ENCODE measurements around the gene GSC. TPM values are rescaled to one million over a fixed set of nuclear protein-coding genes. Genes with fewer than 3 reads are reported as not detected.

GSC gene
- total RNA-seq, 2 experiments from 2014 or later = not detected

DNA sequence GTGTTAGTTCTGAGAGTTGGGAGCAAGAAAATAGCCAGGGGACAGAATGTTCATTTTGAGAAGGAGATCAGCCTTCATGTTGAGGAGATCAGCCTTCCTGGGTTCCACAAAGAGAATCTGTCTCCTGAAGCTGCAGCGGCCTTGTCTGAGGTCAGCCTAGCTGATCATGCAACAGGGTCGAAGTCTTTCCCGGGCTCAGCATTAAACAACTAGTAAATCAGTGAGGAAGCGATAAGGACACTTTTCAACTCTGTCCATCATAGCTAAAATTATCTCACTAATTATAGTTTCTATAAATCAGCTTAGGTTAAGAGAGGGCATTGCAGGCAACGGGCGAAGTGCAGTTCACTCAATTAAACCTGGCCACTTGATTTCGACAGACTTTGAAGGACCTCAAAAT lies 7.5 kb downstream of the GSC start:
- Histone ChIP-seq H3K9me2 (ENCODE audit: insufficient read depth, low read length) (no peaks in the 10 kb centered on the region), H3K4me2 (ENCODE audit: low read length) (no peak overlapping the region), H3K79me2 (ENCODE audit: insufficient read depth, low read depth, low read length) (no peaks in the 10 kb centered on the region), H2AFZ (ENCODE audit: low read length) (no peak overlapping the region), H4K20me1 (ENCODE audit: insufficient read depth, low read length) (no peaks in the 10 kb centered on the region), H3K4me3 (ENCODE audit: low read depth, low read length, poor library complexity, severe bottlenecking) (no peak overlapping the region), H3K9me3 (ENCODE audit: low read length) (no peaks in the 10 kb centered on the region), H3K36me3 (ENCODE audit: insufficient read depth, low read length) (no peaks in the 10 kb centered on the region), H3K27ac (ENCODE audit: low read depth, low read length, poor library complexity, severe bottlenecking) (no peak overlapping the region), H3K4me1 (ENCODE audit: insufficient read depth, low read length, poor library complexity, severe bottlenecking) (no peaks in the 10 kb centered on the region)
- ChIA-PET POLR2A (interaction anchor here (0.5 kb wide), 1 partner anchor 289 kb away, joined by 8 read pairs; no protein-coding TSS in a partner anchor), CTCF (ENCODE audit: unreplicated experiment) (no interaction called here)
- DNase-seq (ENCODE audit: low spot score) = no peak
- no TSS peak for BruUV-seq (replicated peaks)
- TF ChIP-seq EZH2phosphoT487 (IDR thresholded peaks at IDR 0.05; ENCODE audit: borderline replicate concordance, low read depth, low read length) = no peak
- TF ChIP-seq, protein P1, sequence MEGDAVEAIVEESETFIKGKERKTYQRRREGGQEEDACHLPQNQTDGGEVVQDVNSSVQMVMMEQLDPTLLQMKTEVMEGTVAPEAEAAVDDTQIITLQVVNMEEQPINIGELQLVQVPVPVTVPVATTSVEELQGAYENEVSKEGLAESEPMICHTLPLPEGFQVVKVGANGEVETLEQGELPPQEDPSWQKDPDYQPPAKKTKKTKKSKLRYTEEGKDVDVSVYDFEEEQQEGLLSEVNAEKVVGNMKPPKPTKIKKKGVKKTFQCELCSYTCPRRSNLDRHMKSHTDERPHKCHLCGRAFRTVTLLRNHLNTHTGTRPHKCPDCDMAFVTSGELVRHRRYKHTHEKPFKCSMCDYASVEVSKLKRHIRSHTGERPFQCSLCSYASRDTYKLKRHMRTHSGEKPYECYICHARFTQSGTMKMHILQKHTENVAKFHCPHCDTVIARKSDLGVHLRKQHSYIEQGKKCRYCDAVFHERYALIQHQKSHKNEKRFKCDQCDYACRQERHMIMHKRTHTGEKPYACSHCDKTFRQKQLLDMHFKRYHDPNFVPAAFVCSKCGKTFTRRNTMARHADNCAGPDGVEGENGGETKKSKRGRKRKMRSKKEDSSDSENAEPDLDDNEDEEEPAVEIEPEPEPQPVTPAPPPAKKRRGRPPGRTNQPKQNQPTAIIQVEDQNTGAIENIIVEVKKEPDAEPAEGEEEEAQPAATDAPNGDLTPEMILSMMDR (conservative IDR thresholded peaks at IDR 0.05; ENCODE audit: low read length) = no peak
- intact Hi-C loops (cut with micrococcal nuclease; ENCODE audit: unreplicated experiment) = no loop called here

DNA sequence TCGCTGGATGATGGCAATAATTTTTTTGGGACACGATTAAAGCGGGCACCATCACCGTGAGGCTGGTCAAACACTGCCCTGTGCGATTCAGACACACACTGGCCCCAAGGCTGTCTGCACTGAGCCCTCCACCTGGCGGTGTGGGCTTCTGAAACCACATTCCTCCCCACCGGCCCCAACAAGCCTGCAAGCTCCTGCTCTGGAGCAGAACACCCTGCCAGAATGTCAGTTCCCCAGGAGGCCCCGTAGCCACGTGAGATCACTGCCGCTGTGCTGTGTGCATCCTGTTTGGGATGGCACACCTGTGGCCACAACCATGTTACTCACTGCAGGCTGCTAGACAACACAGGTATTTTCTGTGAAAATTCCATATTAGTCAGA lies 7.9 kb downstream of the GSC start:
- Histone ChIP-seq H3K9me3 (ENCODE audit: low read length) (no peaks in the 10 kb centered on the region), H3K4me2 (ENCODE audit: low read length) (no peak overlapping the region), H4K20me1 (ENCODE audit: insufficient read depth, low read length) (no peaks in the 10 kb centered on the region), H3K4me3 (ENCODE audit: low read depth, low read length, poor library complexity, severe bottlenecking) (no peak overlapping the region), H3K79me2 (ENCODE audit: insufficient read depth, low read depth, low read length) (no peaks in the 10 kb centered on the region), H3K27ac (ENCODE audit: low read depth, low read length, poor library complexity, severe bottlenecking) (no peak overlapping the region), H3K36me3 (ENCODE audit: insufficient read depth, low read length) (no peaks in the 10 kb centered on the region), H2AFZ (ENCODE audit: low read length) (no peak overlapping the region), H3K4me1 (ENCODE audit: insufficient read depth, low read length, poor library complexity, severe bottlenecking) (no peaks in the 10 kb centered on the region), H3K9me2 (ENCODE audit: insufficient read depth, low read length) (no peaks in the 10 kb centered on the region)
- POLR2A ChIA-PET = interaction anchor here (0.5 kb wide), 1 partner anchor 288 kb away, joined by 8 read pairs; no protein-coding TSS in a partner anchor
- BruUV-seq (replicated peaks) = no TSS peak
- intact Hi-C loops (cut with micrococcal nuclease; ENCODE audit: unreplicated experiment) = no loop called here
- no peak for DNase-seq (ENCODE audit: low spot score)
- no peak for TF ChIP-seq EZH2phosphoT487 (IDR thresholded peaks at IDR 0.05; ENCODE audit: borderline replicate concordance, low read depth, low read length)
- TF ChIP-seq, protein P1 (conservative IDR thresholded peaks at IDR 0.05; ENCODE audit: low read length) = no peak
- CTCF ChIA-PET (ENCODE audit: unreplicated experiment) = no interaction called here

DNA sequence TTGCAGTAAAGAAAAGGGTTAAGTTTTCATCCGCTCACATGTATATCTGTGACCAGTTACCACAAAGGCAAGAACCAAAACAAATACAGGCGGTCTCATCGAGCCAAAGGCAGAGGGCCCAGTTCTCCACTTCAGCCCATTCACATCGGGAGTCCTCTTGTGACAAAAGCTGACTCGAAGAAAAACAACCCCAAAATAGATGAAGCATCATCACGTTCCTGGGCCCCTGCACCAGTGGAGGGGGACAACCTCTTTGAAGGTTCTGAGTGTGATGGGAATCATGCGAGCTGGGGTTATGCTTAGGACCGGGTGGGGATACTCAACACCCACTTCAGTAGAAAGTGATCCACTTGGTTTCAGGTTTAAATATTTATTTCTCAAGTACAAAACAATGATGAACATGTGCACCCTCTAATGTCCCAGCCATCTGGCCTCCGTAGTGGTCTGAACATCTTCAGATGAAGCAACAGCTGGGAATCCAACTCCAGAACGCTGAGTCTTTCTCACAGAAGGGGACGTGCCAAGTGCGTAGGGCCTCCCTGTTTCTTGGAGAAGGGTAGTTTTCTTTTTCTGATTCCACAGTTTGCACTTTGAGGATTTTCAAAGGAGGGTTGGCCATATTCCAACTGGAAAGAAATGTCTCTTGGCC lies 8.4 kb downstream of the GSC start:
- no peak overlapping the region for H3K4me2 ChIP-seq (ENCODE audit: low read length)
- H3K9me3 ChIP-seq (ENCODE audit: low read length) = no peaks in the 10 kb centered on the region

More for the DNA sequence above, 8.4 kb downstream of the GSC start:
- DNase-seq (ENCODE audit: low spot score) = no peak
- no peaks in the 10 kb centered on the region for H3K4me1 ChIP-seq (ENCODE audit: insufficient read depth, low read length, poor library complexity, severe bottlenecking)
- ChIA-PET POLR2A (no interaction called here), CTCF (ENCODE audit: unreplicated experiment) (no interaction called here)
- H2AFZ ChIP-seq (ENCODE audit: low read length) = no peak overlapping the region
- intact Hi-C loops (cut with micrococcal nuclease; ENCODE audit: unreplicated experiment) = no loop called here
- no TSS peak for BruUV-seq (replicated peaks)
- H3K79me2 ChIP-seq (ENCODE audit: insufficient read depth, low read depth, low read length) = no peaks in the 10 kb centered on the region
- H4K20me1 ChIP-seq (ENCODE audit: insufficient read depth, low read length) = no peaks in the 10 kb centered on the region
- H3K27ac ChIP-seq (ENCODE audit: low read depth, low read length, poor library complexity, severe bottlenecking) = no peak overlapping the region
- H3K36me3 ChIP-seq (ENCODE audit: insufficient read depth, low read length) = no peaks in the 10 kb centered on the region
- no peaks in the 10 kb centered on the region for H3K9me2 ChIP-seq (ENCODE audit: insufficient read depth, low read length)
- TF ChIP-seq, protein P1 (conservative IDR thresholded peaks at IDR 0.05; ENCODE audit: low read length) = no peak
- TF ChIP-seq EZH2phosphoT487 (IDR thresholded peaks at IDR 0.05; ENCODE audit: borderline replicate concordance, low read depth, low read length) = no peak
- H3K4me3 ChIP-seq (ENCODE audit: low read depth, low read length, poor library complexity, severe bottlenecking) = no peak overlapping the region
